Endothelial cell of umbilical vein (primary cell): ENCODE measurements around the gene H2AZ1. TPM values are rescaled to one million over a fixed set of nuclear protein-coding genes. Genes with fewer than 3 reads are reported as not detected.

ENCODE experiments used
- BruUV-seq: library from RNA; stranded (reverse); fragments of 400-500 nt; replicated peaks from 2 replicates; lab custom pipeline; 2021; lab: Mats Ljungman, UMichigan
- CTCF ChIA-PET: fragments of 300-600, 350-600 bp; sonication (Branson Sonifier 250); formaldehyde crosslinking; loops from one replicate; lab custom pipeline; 2021; ENCODE audit warnings: antibody characterized with exemption, inconsistent platforms; lab: Charles Lee
- POLR2A ChIA-PET: fragments of 300-600, 350-600 bp; sonication (Branson Sonifier 250); formaldehyde crosslinking; loops from one replicate; lab custom pipeline; 2021; ENCODE audit warnings: antibody characterized with exemption, inconsistent platforms; lab: Charles Lee
- DNase-seq: peaks from one replicate; pipeline ENCODE4 v3.0.0-alpha.2; 2011; ENCODE audit warnings: low read depth, low spot score
- FAIRE-seq: peaks from 2 replicates; lab custom pipeline; 2011; peaks lifted over from hg19 to GRCh38; lab: Jason Lieb, UNC
- H2AFZ ChIP-seq: 2 replicates; pipeline ENCODE4 v1.6.0; 2012; ENCODE audit warnings: low read depth, low read length, control low read depth, inconsistent platforms
- H3K27ac ChIP-seq: 2 replicates; pipeline ENCODE4 v1.5.1; 2011; ENCODE audit warnings: low read depth, mild to moderate bottlenecking, control low read depth, low read length, moderate library complexity; ENCODE audit not compliant: insufficient read depth
- H3K27me3 ChIP-seq, 2 experiments: 2 replicates each; pipeline versions ENCODE4 v1.6.0 to v1.6.1; 2011; ENCODE audit warnings: low read length in 2 of 2, mixed read lengths in 1 of 2; ENCODE audit not compliant: control insufficient read depth in 2 of 2, insufficient read depth in 2 of 2
- H3K36me3 ChIP-seq, 2 experiments: 2 replicates in 1 of 2; 3 replicates in 1 of 2; pipeline ENCODE4 v1.5.1; 2011; ENCODE audit warnings: low read length in 2 of 2, mild to moderate bottlenecking in 1 of 2, moderate library complexity in 1 of 2; ENCODE audit not compliant: control insufficient read depth in 2 of 2, insufficient read depth in 2 of 2; ENCODE audit errors: extremely low read depth in 1 of 2
- H3K4me1 ChIP-seq: 3 replicates; pipeline ENCODE4 v1.5.1; 2011; ENCODE audit warnings: mild to moderate bottlenecking, low read length; ENCODE audit not compliant: control insufficient read depth, insufficient read depth; ENCODE audit errors: extremely low read depth
- H3K4me2 ChIP-seq: 2 replicates; pipeline ENCODE4 v1.6.1; 2011; ENCODE audit warnings: low read length, control low read depth, mixed read lengths; ENCODE audit not compliant: insufficient read depth
- H3K4me3 ChIP-seq, 3 experiments: fragments of 200-600 bp in 1 of 3; sonication (generic), shearing (Covaris generic) in 1 of 3; replicated peaks in 1 of 3; 2 replicates each; pipeline ENCODE4 v1.5.1; 2011 to 2016; ENCODE audit warnings: control low read depth in 3 of 3, low read length in 3 of 3, mild to moderate bottlenecking in 2 of 3, inconsistent platforms in 1 of 3, low read depth in 1 of 3, moderate library complexity in 1 of 3; ENCODE audit not compliant: insufficient read depth in 1 of 3
- H3K79me2 ChIP-seq: 2 replicates; pipeline ENCODE4 v1.6.0; 2012; ENCODE audit warnings: low read length, inconsistent platforms; ENCODE audit not compliant: control insufficient read depth, insufficient read depth
- H3K9ac ChIP-seq: replicated peaks from 2 replicates; pipeline ENCODE3; 2011; ENCODE audit warnings: low read length, control low read depth; ENCODE audit not compliant: insufficient read depth; ENCODE audit errors: extremely low read depth
- H3K9me1 ChIP-seq: replicated peaks from 3 replicates; pipeline ENCODE4 v1.6.0; 2011; ENCODE audit warnings: mild to moderate bottlenecking, low read length; ENCODE audit not compliant: control insufficient read depth, insufficient read depth; ENCODE audit errors: extremely low read depth
- H3K9me3 ChIP-seq: replicated peaks from 2 replicates; pipeline ENCODE4 v1.5.1; 2012; ENCODE audit warnings: low read length, inconsistent platforms; ENCODE audit not compliant: control insufficient read depth, insufficient read depth
- H4K20me1 ChIP-seq: replicated peaks from 2 replicates; pipeline ENCODE3; 2011; ENCODE audit warnings: mild to moderate bottlenecking, low read length; ENCODE audit not compliant: control insufficient read depth, insufficient read depth; ENCODE audit errors: extremely low read depth
- CTCF ChIP-seq, 2 donors: IDR thresholded peaks; 1 replicate in 1 of 2; 2 replicates in 1 of 2; pipeline ENCODE4 v1.5.1; 2011; ENCODE audit warnings: low read length in 2 of 2, mild to moderate bottlenecking in 2 of 2, moderate library complexity in 2 of 2, control low read depth in 1 of 2, inconsistent platforms in 1 of 2, low read depth in 1 of 2; ENCODE audit not compliant: insufficient read depth in 1 of 2; ENCODE audit errors: extremely low read depth in 1 of 2
- EZH2 ChIP-seq: IDR thresholded peaks from 2 replicates; pipeline ENCODE4 v1.6.1; 2012; ENCODE audit warnings: borderline replicate concordance, low read depth, mild to moderate bottlenecking, moderate library complexity, low read length, inconsistent platforms; ENCODE audit not compliant: severe bottlenecking
- FOS ChIP-seq: IDR thresholded peaks from 2 replicates; pipeline ENCODE4 v1.6.1; 2011; ENCODE audit warnings: mild to moderate bottlenecking, low read length, moderate library complexity, borderline replicate concordance; ENCODE audit not compliant: insufficient read depth
- GATA2 ChIP-seq: IDR thresholded peaks from 2 replicates; pipeline ENCODE4 v1.7.0; 2011; ENCODE audit warnings: low read depth, mild to moderate bottlenecking, moderate library complexity, mixed read lengths, low read length; ENCODE audit not compliant: insufficient read length, insufficient read depth
- JUN ChIP-seq: IDR thresholded peaks from 2 replicates; pipeline ENCODE4 v1.6.1; 2011; ENCODE audit warnings: borderline replicate concordance, low read depth; ENCODE audit not compliant: insufficient read length, insufficient read depth
- MYC ChIP-seq: IDR thresholded peaks from one replicate; pipeline ENCODE4 v1.6.1; 2011; ENCODE audit warnings: mild to moderate bottlenecking, low read depth, low read length
- POLR2A ChIP-seq: IDR thresholded peaks from 2 replicates; pipeline ENCODE4 v1.6.1; 2012; ENCODE audit warnings: low read depth, mild to moderate bottlenecking, control low read depth, low read length
- POLR2AphosphoS5 ChIP-seq: IDR thresholded peaks from 2 replicates; pipeline ENCODE4 v1.6.1; 2012; ENCODE audit warnings: low read depth, mild to moderate bottlenecking, control low read depth, low read length, moderate library complexity; ENCODE audit not compliant: insufficient read depth
- dilution Hi-C: fragments of 300-500 bp; cut with MboI; formaldehyde crosslinking; loops from one replicate; pipeline ENCODE4 v1.15.0; 2019; ENCODE audit warnings: low sequenced_read_pairs; ENCODE audit not compliant: extremely low pct_ligation_motif_present
- intact Hi-C: fragments of 100-400 bp; cut with micrococcal nuclease; formaldehyde crosslinking; loops from one replicate; pipeline ENCODE4 v1.10.0; 2022
- polyA plus RNA-seq, 4 experiments: library from polyadenylated mRNA; depleted of rRNA in 3 of 4; stranded (reverse) in 3 of 4; unstranded in 1 of 4; fragments of >200 nt; gene quantifications; 2 replicates each; pipeline versions ENCODE4 v1.2.1 to v1.2.3, GENCODE V29; 2011 to 2012; ENCODE audit warnings: missing spikeins in 1 of 4
- total RNA-seq: library from RNA; stranded (reverse); gene quantifications from 2 replicates; pipeline ENCODE4 v1.2.3, GENCODE V29; 2021
- TF ChIP-seq, protein P1 (sequence below): IDR thresholded peaks from 2 replicates; pipeline ENCODE4 v1.6.1; 2011; ENCODE audit not compliant: insufficient read depth, insufficient read length

H2AZ1 gene
- total and polyA plus RNA-seq, 2 donors (not counting 3 experiments of a cell fraction or from before 2014, with no cell fraction given): 682 to 715 TPM

DNA sequence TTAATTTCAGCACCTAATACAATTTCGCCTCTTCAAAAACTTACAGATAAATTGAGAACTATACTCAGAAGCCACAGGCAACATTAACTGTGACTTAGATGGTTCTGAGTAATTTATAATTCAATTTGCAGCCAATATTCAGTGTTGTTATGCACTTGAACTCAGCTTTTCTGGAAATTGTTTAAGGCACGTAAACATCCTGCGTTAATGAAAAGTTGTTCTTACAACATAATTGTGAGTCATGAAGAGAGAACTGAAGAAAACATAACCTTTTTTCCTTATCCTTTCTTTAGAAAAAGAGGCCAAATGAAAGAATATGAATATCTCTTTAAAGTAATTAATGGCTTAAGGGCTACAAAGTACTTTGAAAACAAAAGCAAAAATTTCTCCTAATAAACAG, 16.6 kb upstream of the H2AZ1 start:
- Histone ChIP-seq H4K20me1 (no peaks in the 10 kb centered on the region), H3K27me3 (no peaks in the 10 kb centered on the region), H3K9ac (no peak overlapping the region), H3K4me3 (no peak overlapping the region), H3K4me2 (no peak overlapping the region), H2AFZ (no peak overlapping the region), H3K27ac (no peak overlapping the region), H3K9me1 (no peaks in the 10 kb centered on the region), H3K79me2 (no peaks in the 10 kb centered on the region), H3K9me3 (no peaks in the 10 kb centered on the region), H3K36me3 (no peaks in the 10 kb centered on the region), H3K4me1 (no peaks in the 10 kb centered on the region)
- CTCF ChIA-PET: no interaction called here
- BruUV-seq: no TSS peak
- POLR2A ChIA-PET: no interaction called here
- intact Hi-C loops: no loop called here
- dilution Hi-C loops: no loop called here
- no peak for FAIRE-seq
- TF ChIP-seq GATA2 (no peak), JUN (no peak), MYC (no peak), POLR2A (no peak), FOS (no peak), EZH2 (no peak), POLR2AphosphoS5 (no peak), CTCF (IDR thresholded peaks at IDR 0.05; ENCODE audit: extremely low read depth in 1 of 2, insufficient read depth in 1 of 2, low read depth in 1 of 2, low read length in 2 of 2) (no peak)
- TF ChIP-seq, protein P1, sequence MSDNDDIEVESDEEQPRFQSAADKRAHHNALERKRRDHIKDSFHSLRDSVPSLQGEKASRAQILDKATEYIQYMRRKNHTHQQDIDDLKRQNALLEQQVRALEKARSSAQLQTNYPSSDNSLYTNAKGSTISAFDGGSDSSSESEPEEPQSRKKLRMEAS: no peak
- no peak for DNase-seq
